HFFc6 (cell line): ENCODE measurements around the gene MPEG1. TPM values are rescaled to one million over a fixed set of nuclear protein-coding genes. Genes with fewer than 3 reads are reported as not detected.

Experiments
- DNase-seq: peaks from one replicate; pipeline ENCODE4 v3.0.0-alpha.2; 2018
- H3K27ac Mint-ChIP-seq: 2 replicates; pipeline ENCODE4 v1.8.0; 2020; ENCODE audit warnings: mild to moderate bottlenecking, mixed read lengths
- H3K27me3 Mint-ChIP-seq: 2 replicates; pipeline ENCODE4 v1.8.0; 2021; ENCODE audit warnings: mild to moderate bottlenecking, moderate library complexity, mixed read lengths; ENCODE audit not compliant: insufficient read depth
- H3K36me3 Mint-ChIP-seq: 2 replicates; pipeline ENCODE4 v1.8.0; 2021; ENCODE audit warnings: low read depth, mixed read lengths
- H3K4me1 Mint-ChIP-seq: 2 replicates; pipeline ENCODE4 v1.8.0; 2020; ENCODE audit warnings: low read depth, mixed read lengths
- H3K4me3 Mint-ChIP-seq: 2 replicates; pipeline ENCODE4 v1.8.0; 2020; ENCODE audit warnings: mild to moderate bottlenecking, moderate library complexity, mixed read lengths
- H3K9me3 Mint-ChIP-seq: 2 replicates; pipeline ENCODE4 v1.8.0; 2020; ENCODE audit warnings: mild to moderate bottlenecking, mixed read lengths
- CTCF ChIP-seq: fragments of 200-600 bp; sonication (generic); IDR thresholded peaks from 2 replicates; pipeline ENCODE4 v1.5.0; 2021; ENCODE audit warnings: antibody characterized with exemption, mild to moderate bottlenecking
- total RNA-seq, 6 experiments: library from RNA; stranded (reverse); fragmentation: NEBNext Ultra II Directional; extraction: Animal tissue kit (Norgen Biotek cat#: 25700); gene quantifications; 2 replicates in 1 of 6; 3 replicates in 5 of 6; pipeline ENCODE4 v1.2.3, GENCODE V29; 2021

MPEG1 gene
- total RNA-seq, 6 experiments from 2014 or later: not detected

GRCh38 chr11:59196777-59197176 lies 15.9 kb downstream of the MPEG1 start:
- peaks cover 35% of the 10 kb centered on the region for H3K4me1 Mint-ChIP-seq
- H3K9me3 Mint-ChIP-seq: no peaks in the 10 kb centered on the region
- H3K27ac Mint-ChIP-seq: no peak overlapping the region
- no peak for TF ChIP-seq CTCF
- peaks cover 10% of the 10 kb centered on the region for H3K36me3 Mint-ChIP-seq
- H3K4me3 Mint-ChIP-seq: no peak overlapping the region
- H3K27me3 Mint-ChIP-seq: no peaks in the 10 kb centered on the region; the same call in 1 of the 2 replicates
- no peak for DNase-seq

- no peak for TF ChIP-seq CTCF
- Mint-ChIP-seq H3K4me1 (peaks cover 33% of the 10 kb centered on the region), H3K36me3 (peaks cover 10% of the 10 kb centered on the region), H3K4me3 (no peak overlapping the region), H3K9me3 (no peaks in the 10 kb centered on the region), H3K27ac (no peak overlapping the region), H3K27me3 (no peaks in the 10 kb centered on the region; the same call in 1 of the 2 replicates)
- DNase-seq: no peak
These were observed 17.1 kb downstream of the MPEG1 start for GRCh38 chr11:59195586-59195985.

- TF ChIP-seq CTCF: no peak
- H3K27ac Mint-ChIP-seq: no peak overlapping the region
- H3K36me3 Mint-ChIP-seq: peaks cover 10% of the 10 kb centered on the region
- H3K27me3 Mint-ChIP-seq: peaks cover 3% of the 10 kb centered on the region
- peaks cover 22% of the 10 kb centered on the region for H3K4me1 Mint-ChIP-seq
- H3K4me3 Mint-ChIP-seq: no peak overlapping the region
- no peaks in the 10 kb centered on the region for H3K9me3 Mint-ChIP-seq
- DNase-seq: no peak
These were observed 19.1 kb downstream of the MPEG1 start for GRCh38 chr11:59193587-59194130.

- H3K4me3 Mint-ChIP-seq: no peak overlapping the region
- H3K27me3 Mint-ChIP-seq: peaks cover 4% of the 10 kb centered on the region
- TF ChIP-seq CTCF: no peak
- no peak overlapping the region for H3K27ac Mint-ChIP-seq
- H3K9me3 Mint-ChIP-seq: no peaks in the 10 kb centered on the region
- peaks cover 10% of the 10 kb centered on the region for H3K36me3 Mint-ChIP-seq
- H3K4me1 Mint-ChIP-seq: peaks cover 23% of the 10 kb centered on the region
- DNase-seq: no peak
These were observed 20.2 kb downstream of the MPEG1 start for GRCh38 chr11:59192446-59193020.

- DNase-seq: no peak
These were observed 20.8 kb downstream of the MPEG1 start for GRCh38 chr11:59191890-59192289.

More at GRCh38 chr11:59191890-59192289, 20.8 kb downstream of the MPEG1 start:
- Mint-ChIP-seq H3K36me3 (peaks cover 10% of the 10 kb centered on the region), H3K4me3 (no peak overlapping the region), H3K27ac (no peak overlapping the region), H3K9me3 (no peaks in the 10 kb centered on the region), H3K4me1 (peaks cover 29% of the 10 kb centered on the region), H3K27me3 (peaks cover 4% of the 10 kb centered on the region)
- no peak for TF ChIP-seq CTCF
